Activated naive CD4-positive, alpha-beta T cell treated with anti-CD3 and anti-CD28 coated beads, Interleukin-2, amount 10 ng/mL, durations not matched to agents 7 days and 5 days (primary cell): ENCODE measurements around the gene KIF17.

Experiments
- CTCF ChIA-PET: fragments of 350-600 bp; sonication (Branson Sonifier 250); formaldehyde crosslinking; loops from one replicate; lab custom pipeline; 2021; ENCODE audit warnings: antibody characterized with exemption; lab: Charles Lee
- DNase-seq: peaks from one replicate; pipeline ENCODE4 v3.0.0-alpha.2; 2020
- H3K27ac Mint-ChIP-seq: one replicate; pipeline ENCODE4 v1.8.0; 2021; ENCODE audit warnings: mild to moderate bottlenecking, moderate library complexity, mixed read lengths
- H3K27me3 Mint-ChIP-seq: one replicate; pipeline ENCODE4 v1.8.0; 2021; ENCODE audit warnings: mild to moderate bottlenecking, mixed read lengths
- H3K36me3 Mint-ChIP-seq: one replicate; pipeline ENCODE4 v1.8.0; 2021; ENCODE audit warnings: mixed read lengths
- H3K4me1 Mint-ChIP-seq: one replicate; pipeline ENCODE4 v1.8.0; 2021; ENCODE audit warnings: mixed read lengths
- H3K4me3 Mint-ChIP-seq: one replicate; pipeline ENCODE4 v1.8.0; 2021; ENCODE audit warnings: mild to moderate bottlenecking, moderate library complexity, mixed read lengths
- H3K9me3 Mint-ChIP-seq: one replicate; pipeline ENCODE4 v1.8.0; 2021; ENCODE audit warnings: mixed read lengths

KIF17 gene

GRCh38 chr1:20661207-20662109, 56.3 kb downstream of the KIF17 start, which contains the start of gene DDOST:
TSS of gene DDOST (minus strand) at chr1:20661369. CDS start at chr1:20661350, 19 bp downstream.
- CTCF ChIA-PET = interaction anchor here (0.9 to 1.8 kb wide), 3 partner anchors 21 to 29 kb away, joined by 3 to 8 read pairs (median 3); partner anchors contain the start of gene PINK1
- peaks cover 55% of the 10 kb centered on the region for H3K4me1 Mint-ChIP-seq

GRCh38 chr1:20660847-20661206, 57.0 kb downstream of the KIF17 start:
- CTCF ChIA-PET = interaction anchor here (0.9 to 1.8 kb wide), 2 partner anchors 27 to 28 kb away, joined by 3 to 8 read pairs; partner anchors contain the start of gene PINK1
- DNase-seq = no peak
- no peaks in the 10 kb centered on the region for H3K9me3 Mint-ChIP-seq
- H3K27ac Mint-ChIP-seq = peak overlapping the region; percentile 97
- peaks cover 56% of the 10 kb centered on the region for H3K4me1 Mint-ChIP-seq
- peak overlapping the region; percentile 100 for H3K4me3 Mint-ChIP-seq
- H3K27me3 Mint-ChIP-seq = peaks cover 3% of the 10 kb centered on the region
- H3K36me3 Mint-ChIP-seq = peaks cover 38% of the 10 kb centered on the region

More at GRCh38 chr1:20661207-20662109, 56.3 kb downstream of the KIF17 start, which contains the start of gene DDOST:
- Mint-ChIP-seq H3K4me3 (peak within 1 kb of the TSS; percentile 100), H3K27ac (peak within 1 kb of the TSS; percentile 97), H3K36me3 (peaks cover 33% of the 10 kb centered on the region), H3K27me3 (peaks cover 3% of the 10 kb centered on the region), H3K9me3 (no peaks in the 10 kb centered on the region)
- peak; percentile 98 for DNase-seq

DNA sequence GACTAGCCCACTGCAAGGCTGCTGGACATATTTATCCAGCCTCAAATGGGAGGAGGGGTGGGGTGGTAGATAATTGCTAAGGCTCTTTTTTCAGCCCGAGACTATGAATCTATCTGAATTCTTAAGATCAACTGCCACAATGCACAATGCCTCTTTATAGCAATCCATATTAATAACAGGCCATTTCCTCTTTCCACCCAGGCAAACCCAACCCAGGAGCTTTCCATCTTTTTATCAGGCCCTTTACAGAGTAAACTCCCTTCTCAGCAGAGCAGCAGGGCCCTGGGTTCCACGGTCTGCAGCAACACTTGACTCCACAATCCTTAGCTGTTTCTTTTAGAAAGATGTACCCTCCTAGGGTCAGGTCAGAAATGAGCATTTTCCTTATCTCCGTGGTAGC, 57.4 kb downstream of the KIF17 start:
- peaks cover 51% of the 10 kb centered on the region for H3K4me1 Mint-ChIP-seq
- no peaks in the 10 kb centered on the region for H3K9me3 Mint-ChIP-seq
- CTCF ChIA-PET = interaction anchor here (1.8 kb wide), 1 partner anchor 26 kb away, joined by 8 read pairs; the partner anchor contains the start of gene PINK1
- peak overlapping the region; percentile 100 for H3K4me3 Mint-ChIP-seq
- peaks cover 3% of the 10 kb centered on the region for H3K27me3 Mint-ChIP-seq
- peaks cover 43% of the 10 kb centered on the region for H3K36me3 Mint-ChIP-seq
- no peak for DNase-seq
- H3K27ac Mint-ChIP-seq = peak overlapping the region; percentile 97

DNA sequence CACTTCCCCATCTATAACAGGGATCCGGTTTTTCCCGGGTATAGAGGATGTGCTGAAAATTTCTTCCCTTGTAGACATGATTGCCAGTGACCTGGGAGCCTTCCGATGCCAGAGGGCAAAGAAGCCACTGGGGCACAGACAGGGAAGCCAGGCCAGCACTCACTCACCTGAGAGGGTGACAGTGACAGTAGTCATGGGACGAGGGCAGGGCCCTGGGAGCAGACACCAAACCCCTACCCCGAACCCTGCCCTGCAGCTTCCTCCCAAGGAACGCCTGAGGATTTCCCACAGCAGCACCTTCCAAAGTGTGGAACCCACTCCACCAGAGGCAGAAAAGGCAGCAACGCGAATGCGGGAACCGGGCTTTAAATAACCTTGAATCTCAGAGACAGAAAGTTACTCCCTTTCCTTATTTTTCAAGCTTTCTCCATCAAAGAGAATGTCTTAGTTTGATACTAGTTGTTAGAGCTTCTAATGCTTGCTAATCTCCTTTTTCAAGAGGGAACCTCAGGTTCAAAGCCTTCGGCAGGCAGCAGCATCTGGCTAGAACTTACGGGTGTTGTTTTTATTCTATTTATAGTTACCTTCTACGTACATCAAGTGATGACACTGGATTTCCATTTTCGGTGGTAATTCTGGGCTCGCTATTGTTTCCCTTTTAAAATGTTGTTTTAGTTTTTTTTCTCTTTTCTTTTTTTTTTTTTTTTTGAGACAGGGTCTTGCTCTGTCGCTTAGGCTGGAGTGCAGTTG, 59.5 kb downstream of the KIF17 start:
- peak overlapping the region; percentile 67 for H3K27ac Mint-ChIP-seq
- CTCF ChIA-PET = no interaction called here
- H3K4me3 Mint-ChIP-seq = no peak overlapping the region
- peaks cover 57% of the 10 kb centered on the region for H3K36me3 Mint-ChIP-seq
- peaks cover 51% of the 10 kb centered on the region for H3K4me1 Mint-ChIP-seq
- H3K9me3 Mint-ChIP-seq = no peaks in the 10 kb centered on the region
- no peaks in the 10 kb centered on the region for H3K27me3 Mint-ChIP-seq
- DNase-seq = no peak

GRCh38 chr1:20657024-20657423, 60.8 kb downstream of the KIF17 start:
- H3K27me3 Mint-ChIP-seq = no peaks in the 10 kb centered on the region
- H3K27ac Mint-ChIP-seq = no peak overlapping the region
- H3K9me3 Mint-ChIP-seq = no peaks in the 10 kb centered on the region
- peaks cover 68% of the 10 kb centered on the region for H3K36me3 Mint-ChIP-seq
- peaks cover 43% of the 10 kb centered on the region for H3K4me1 Mint-ChIP-seq
- no peak for DNase-seq
- CTCF ChIA-PET = no interaction called here
- no peak overlapping the region for H3K4me3 Mint-ChIP-seq

- no peak overlapping the region for H3K4me3 Mint-ChIP-seq
- no peak for DNase-seq
- H3K27me3 Mint-ChIP-seq = no peaks in the 10 kb centered on the region
- CTCF ChIA-PET = interaction anchor here (0.9 kb wide), 1 partner anchor 42 kb away, joined by 3 read pairs; no protein-coding TSS in a partner anchor
- H3K4me1 Mint-ChIP-seq = peaks cover 22% of the 10 kb centered on the region
- H3K9me3 Mint-ChIP-seq = no peaks in the 10 kb centered on the region
- peaks cover 68% of the 10 kb centered on the region for H3K36me3 Mint-ChIP-seq
- H3K27ac Mint-ChIP-seq = no peak overlapping the region
These were observed 63.6 kb downstream of the KIF17 start for GRCh38 chr1:20654104-20654690.

DNA sequence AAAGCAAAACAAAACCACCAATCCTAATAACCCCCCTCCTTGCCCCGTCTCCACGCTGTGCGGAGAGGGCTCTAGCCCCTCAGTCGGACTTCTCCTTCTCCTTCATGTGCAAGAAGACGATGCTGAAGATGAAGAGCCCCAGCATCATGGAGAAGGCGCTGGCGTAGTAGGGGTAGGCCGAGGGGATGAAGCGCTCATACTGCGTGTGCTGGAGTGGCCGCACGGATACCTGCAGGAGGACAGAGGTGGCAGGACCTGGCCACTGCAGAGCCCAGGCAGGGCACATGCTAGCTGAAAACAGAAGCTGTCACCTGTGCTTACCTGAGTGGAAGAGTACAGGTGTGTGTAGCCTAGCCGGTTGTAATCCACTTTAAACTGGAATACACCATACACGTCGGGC, 65.5 kb downstream of the KIF17 start:
- DNase-seq = no peak
- Mint-ChIP-seq H3K27ac (no peak overlapping the region), H3K9me3 (no peaks in the 10 kb centered on the region), H3K4me1 (peaks cover 9% of the 10 kb centered on the region), H3K4me3 (no peak overlapping the region), H3K36me3 (peaks cover 65% of the 10 kb centered on the region), H3K27me3 (no peaks in the 10 kb centered on the region)
- CTCF ChIA-PET = no interaction called here

GRCh38 chr1:20648946-20649345, 68.9 kb downstream of the KIF17 start:
- no peak overlapping the region for H3K27ac Mint-ChIP-seq

DNA sequence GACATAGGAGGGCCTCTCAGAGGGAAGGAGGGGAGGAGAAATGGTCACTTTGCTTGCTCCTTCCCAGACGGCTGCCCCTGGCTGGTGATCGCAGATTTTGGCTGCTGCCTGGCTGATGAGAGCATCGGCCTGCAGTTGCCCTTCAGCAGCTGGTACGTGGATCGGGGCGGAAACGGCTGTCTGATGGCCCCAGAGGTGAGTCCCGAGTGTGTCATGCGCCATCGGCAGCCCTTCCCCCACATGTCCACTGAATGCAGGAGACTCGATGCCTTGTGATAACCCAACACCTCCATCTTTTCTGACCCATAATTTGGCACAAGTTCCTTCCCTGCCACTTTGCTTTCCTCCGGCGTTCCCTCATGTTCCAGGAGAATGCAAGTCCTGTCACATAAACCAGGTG, 69.4 kb downstream of the KIF17 start:
- Mint-ChIP-seq H3K4me1 (no peaks in the 10 kb centered on the region), H3K27ac (no peak overlapping the region), H3K27me3 (no peaks in the 10 kb centered on the region), H3K9me3 (no peaks in the 10 kb centered on the region), H3K36me3 (peaks cover 34% of the 10 kb centered on the region), H3K4me3 (no peak overlapping the region)
- CTCF ChIA-PET = interaction anchor here (1.2 kb wide), 1 partner anchor 9 kb away, joined by 4 read pairs; no protein-coding TSS in a partner anchor
- no peak for DNase-seq

More at GRCh38 chr1:20648946-20649345, 68.9 kb downstream of the KIF17 start:
- peaks cover 38% of the 10 kb centered on the region for H3K36me3 Mint-ChIP-seq
- H3K9me3 Mint-ChIP-seq = no peaks in the 10 kb centered on the region
- CTCF ChIA-PET = no interaction called here
- H3K4me1 Mint-ChIP-seq = no peaks in the 10 kb centered on the region
- no peak for DNase-seq
- no peaks in the 10 kb centered on the region for H3K27me3 Mint-ChIP-seq
- H3K4me3 Mint-ChIP-seq = no peak overlapping the region

- H3K4me1 Mint-ChIP-seq = no peaks in the 10 kb centered on the region
- no peaks in the 10 kb centered on the region for H3K27me3 Mint-ChIP-seq
- H3K27ac Mint-ChIP-seq = no peak overlapping the region
- no peak overlapping the region for H3K4me3 Mint-ChIP-seq
- H3K9me3 Mint-ChIP-seq = no peaks in the 10 kb centered on the region
- CTCF ChIA-PET = interaction anchor here (0.6 to 1.7 kb wide), 3 partner anchors 13 to 531 kb away, joined by 3 to 4 read pairs (median 3); no protein-coding TSS in a partner anchor
- H3K36me3 Mint-ChIP-seq = peaks cover 15% of the 10 kb centered on the region
- no peak for DNase-seq
These were observed 72.4 kb downstream of the KIF17 start for GRCh38 chr1:20645414-20645813.

- DNase-seq = no peak
- H3K27ac Mint-ChIP-seq = no peak overlapping the region
- CTCF ChIA-PET = no interaction called here
- no peak overlapping the region for H3K4me3 Mint-ChIP-seq
- no peaks in the 10 kb centered on the region for H3K4me1 Mint-ChIP-seq
- no peaks in the 10 kb centered on the region for H3K27me3 Mint-ChIP-seq
- H3K9me3 Mint-ChIP-seq = no peaks in the 10 kb centered on the region
- H3K36me3 Mint-ChIP-seq = peaks cover 6% of the 10 kb centered on the region
These were observed 73.4 kb downstream of the KIF17 start for GRCh38 chr1:20644416-20644815.

DNA sequence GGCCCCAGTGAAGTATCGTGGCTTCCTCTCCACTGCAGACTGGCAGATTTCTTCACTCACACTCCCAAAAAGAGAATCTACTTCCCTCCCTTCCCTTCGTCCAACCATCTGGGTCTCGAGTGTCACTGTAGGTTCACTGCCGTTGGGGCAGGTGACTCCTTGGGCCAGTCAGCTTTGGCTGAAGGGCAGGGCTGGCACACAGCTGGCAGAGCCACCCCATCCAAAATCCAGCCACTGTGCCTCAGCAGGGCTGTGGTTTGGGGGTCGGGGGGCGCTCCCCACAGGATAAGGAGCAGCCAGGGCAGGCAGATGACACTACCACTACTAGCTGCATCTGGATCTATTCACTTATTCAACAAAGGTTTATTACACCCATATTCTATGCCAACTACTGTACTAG, 74.7 kb downstream of the KIF17 start:
- Mint-ChIP-seq H3K4me1 (no peaks in the 10 kb centered on the region), H3K27ac (no peak overlapping the region), H3K27me3 (no peaks in the 10 kb centered on the region), H3K4me3 (no peak overlapping the region), H3K36me3 (no peaks in the 10 kb centered on the region), H3K9me3 (no peaks in the 10 kb centered on the region)
- CTCF ChIA-PET = interaction anchor here (1.0 to 1.3 kb wide), 2 partner anchors 10 to 68 kb away, joined by 3 to 4 read pairs; no protein-coding TSS in a partner anchor
- no peak for DNase-seq

- CTCF ChIA-PET = interaction anchor here (0.6 to 2.1 kb wide), 4 partner anchors 10 to 375 kb away, joined by 4 to 8 read pairs (median 4); partner anchors contain the start of gene PINK1
These were observed 75.8 kb downstream of the KIF17 start for GRCh38 chr1:20641975-20642374.

More at GRCh38 chr1:20641975-20642374, 75.8 kb downstream of the KIF17 start:
- Mint-ChIP-seq H3K36me3 (no peaks in the 10 kb centered on the region), H3K4me3 (no peak overlapping the region), H3K27ac (no peak overlapping the region), H3K4me1 (no peaks in the 10 kb centered on the region), H3K9me3 (no peaks in the 10 kb centered on the region), H3K27me3 (no peaks in the 10 kb centered on the region)
- no peak for DNase-seq
